H9 (cell line): ENCODE measurements around the gene SETD7. TPM values are rescaled to one million over a fixed set of nuclear protein-coding genes. Genes with fewer than 3 reads are reported as not detected.

Experiments
- DNase-seq: peaks from one replicate; pipeline ENCODE4 v3.0.0-alpha.2; 2017
- H2AFZ ChIP-seq: one replicate; pipeline ENCODE4 v1.6.1; 2013; ENCODE audit warnings: mild to moderate bottlenecking, low read length, control low read depth, moderate library complexity
- H2AK5ac ChIP-seq: 2 replicates; pipeline ENCODE4 v1.6.1; 2013; ENCODE audit warnings: low read length, control low read depth, mixed read lengths; ENCODE audit not compliant: insufficient read length
- H2BK120ac ChIP-seq: one replicate; pipeline ENCODE4 v1.6.1; 2013; ENCODE audit warnings: low read depth, mild to moderate bottlenecking, low read length, control low read depth, inconsistent platforms; ENCODE audit not compliant: poor library complexity, severe bottlenecking
- H2BK12ac ChIP-seq: 2 replicates; pipeline ENCODE4 v1.6.1; 2013; ENCODE audit warnings: low read length, control low read depth, mixed read lengths, low read depth; ENCODE audit not compliant: insufficient read length
- H2BK15ac ChIP-seq: 2 replicates; pipeline ENCODE4 v1.6.1; 2013; ENCODE audit warnings: low read depth, low read length, control low read depth
- H2BK20ac ChIP-seq: one replicate; pipeline ENCODE4 v1.6.1; 2013; ENCODE audit warnings: low read depth, mild to moderate bottlenecking, low read length, control low read depth, inconsistent platforms; ENCODE audit not compliant: poor library complexity, severe bottlenecking
- H2BK5ac ChIP-seq: 2 replicates; pipeline ENCODE4 v1.6.1; 2013; ENCODE audit warnings: low read length, control low read depth, mixed read lengths; ENCODE audit not compliant: insufficient read length
- H3K14ac ChIP-seq: 2 replicates; pipeline ENCODE4 v1.6.1; 2013; ENCODE audit warnings: low read length, control low read depth; ENCODE audit not compliant: insufficient read depth
- H3K18ac ChIP-seq: 2 replicates; pipeline ENCODE4 v1.6.1; 2013; ENCODE audit warnings: low read depth, mild to moderate bottlenecking, mixed read lengths, low read length, control low read depth; ENCODE audit not compliant: insufficient read length
- H3K23ac ChIP-seq: 2 replicates; pipeline ENCODE4 v1.6.1; 2013; ENCODE audit warnings: low read length, control low read depth, mixed read lengths, low read depth; ENCODE audit not compliant: insufficient read length
- H3K23me2 ChIP-seq: 2 replicates; pipeline ENCODE4 v1.6.1; 2013; ENCODE audit warnings: low read depth, mild to moderate bottlenecking, mixed read lengths, low read length, control low read depth; ENCODE audit not compliant: insufficient read length, poor library complexity, severe bottlenecking
- H3K27ac ChIP-seq: 2 replicates; pipeline ENCODE4 v1.5.1; 2013; ENCODE audit warnings: low read length, control low read depth, mixed read lengths, low read depth; ENCODE audit not compliant: insufficient read length
- H3K27me3 ChIP-seq: 2 replicates; pipeline ENCODE4 v1.6.1; 2013; ENCODE audit warnings: low read length, control low read depth, inconsistent platforms; ENCODE audit not compliant: insufficient read depth
- H3K4ac ChIP-seq: 2 replicates; pipeline ENCODE4 v1.6.1; 2013; ENCODE audit warnings: low read depth, mild to moderate bottlenecking, control low read depth, inconsistent platforms, low read length, moderate library complexity
- H3K4me1 ChIP-seq: 2 replicates; pipeline ENCODE4 v1.6.1; 2013; ENCODE audit warnings: low read length, control low read depth, inconsistent platforms; ENCODE audit not compliant: insufficient read depth
- H3K4me2 ChIP-seq: 2 replicates; pipeline ENCODE4 v1.6.1; 2013; ENCODE audit warnings: low read length, control low read depth, mixed read lengths; ENCODE audit not compliant: insufficient read length, insufficient read depth
- H3K56ac ChIP-seq: 2 replicates; pipeline ENCODE4 v1.6.1; 2013; ENCODE audit warnings: low read depth, mild to moderate bottlenecking, mixed read lengths, low read length, control low read depth; ENCODE audit not compliant: insufficient read length
- H3K79me1 ChIP-seq: 2 replicates; pipeline ENCODE4 v1.6.1; 2013; ENCODE audit warnings: low read depth, mild to moderate bottlenecking, moderate library complexity, low read length, control low read depth, inconsistent platforms; ENCODE audit not compliant: insufficient read depth, poor library complexity, severe bottlenecking
- H3K79me2 ChIP-seq: 2 replicates; pipeline ENCODE4 v1.6.1; 2013; ENCODE audit warnings: low read length, control low read depth, inconsistent platforms; ENCODE audit not compliant: insufficient read depth
- H3K9ac ChIP-seq: 2 replicates; pipeline ENCODE4 v1.6.1; 2013; ENCODE audit warnings: low read length, control low read depth, mixed read lengths; ENCODE audit not compliant: insufficient read length; ENCODE audit errors: extremely low read depth
- H3K9me3 ChIP-seq: one replicate; pipeline ENCODE4 v1.6.1; 2013; ENCODE audit warnings: low read depth, low read length, inconsistent platforms; ENCODE audit not compliant: control insufficient read depth
- H3T11ph ChIP-seq: one replicate; pipeline ENCODE4 v1.6.1; 2013; ENCODE audit warnings: mild to moderate bottlenecking, low read length, control low read depth, inconsistent platforms
- H4K20me1 ChIP-seq: one replicate; pipeline ENCODE4 v1.6.1; 2013; ENCODE audit not compliant: control insufficient read depth, insufficient read length, insufficient read depth
- H4K5ac ChIP-seq: 2 replicates; pipeline ENCODE4 v1.6.1; 2013; ENCODE audit warnings: low read depth, mild to moderate bottlenecking, mixed read lengths, low read length, control low read depth; ENCODE audit not compliant: insufficient read length
- H4K8ac ChIP-seq: replicated peaks from 2 replicates; pipeline ENCODE4 v1.6.1; 2013; ENCODE audit warnings: low read length, control low read depth, mixed read lengths, low read depth; ENCODE audit not compliant: insufficient read length
- H4K91ac ChIP-seq: 2 replicates; pipeline ENCODE4 v1.6.1; 2013; ENCODE audit warnings: low read depth, mild to moderate bottlenecking, moderate library complexity, mixed read lengths, low read length, control low read depth; ENCODE audit not compliant: insufficient read length
- H3K27ac Mint-ChIP-seq, 3 experiments: 2 replicates in 2 of 3; 3 replicates in 1 of 3; pipeline ENCODE4 v1.8.0; 2020 to 2021; ENCODE audit warnings: mixed read lengths in 3 of 3, mild to moderate bottlenecking in 1 of 3, moderate library complexity in 1 of 3
- H3K27me3 Mint-ChIP-seq: 2 replicates; pipeline ENCODE4 v1.8.0; 2021; ENCODE audit warnings: low read depth, mild to moderate bottlenecking, moderate library complexity, mixed read lengths
- H3K36me3 Mint-ChIP-seq, 3 experiments: 2 replicates in 2 of 3; 3 replicates in 1 of 3; pipeline ENCODE4 v1.8.0; 2020 to 2021; ENCODE audit warnings: low read depth in 3 of 3, mixed read lengths in 3 of 3; ENCODE audit not compliant: insufficient read depth in 1 of 3
- H3K4me1 Mint-ChIP-seq, 2 experiments: 2 replicates each; pipeline ENCODE4 v1.8.0; 2020; ENCODE audit warnings: mixed read lengths in 2 of 2
- H3K4me3 Mint-ChIP-seq, 2 experiments: 2 replicates in 1 of 2; 3 replicates in 1 of 2; pipeline ENCODE4 v1.8.0; 2020 to 2021; ENCODE audit warnings: mild to moderate bottlenecking in 2 of 2, mixed read lengths in 2 of 2, moderate library complexity in 1 of 2
- H3K9me3 Mint-ChIP-seq, 2 experiments: 2 replicates in 1 of 2; 3 replicates in 1 of 2; pipeline ENCODE4 v1.8.0; 2020; ENCODE audit warnings: mild to moderate bottlenecking in 2 of 2, mixed read lengths in 2 of 2, moderate library complexity in 1 of 2
- CTCF ChIP-seq: fragments of 200-600 bp; sonication (generic); conservative IDR thresholded peaks from 3 replicates; pipeline ENCODE4 v1.8.0; 2021; ENCODE audit warnings: antibody characterized with exemption, mild to moderate bottlenecking
- whole genome bisulfite sequencing: extraction: QIAGEN DNeasy Blood & Tissue Kit; methylation state at CpG from one replicate; pipeline ENCODE4 v1.1.7; 2013; ENCODE audit warnings: missing lambda C conversion rate, low lambda C conversion rate, mixed read lengths; ENCODE audit not compliant: insufficient read length; ENCODE audit errors: extremely low coverage; 5-methylcytosine and 5-hydroxymethylcytosine counted together
- total RNA-seq: library from RNA; stranded (reverse); gene quantifications from 2 replicates; pipeline ENCODE4 v1.2.1, GENCODE V29; 2021

SETD7 gene
- total RNA-seq, 1 experiment from 2014 or later, result 1.5 TPM

- peaks cover 0 to 3% of the 10 kb centered on the region in 2 experiments; a peak in 2 of 5 replicates for H3K9me3 Mint-ChIP-seq
- no peak overlapping the region for H3K18ac ChIP-seq
- no CpG with 5 or more reads among the region's 6 CpGs for WGBS
- no peak overlapping the region for H3K9ac ChIP-seq
- H4K91ac ChIP-seq, result no peak overlapping the region
- peaks cover 22 to 28% of the 10 kb centered on the region in 2 experiments for H3K4me1 Mint-ChIP-seq
- no peaks in the 10 kb centered on the region for H4K20me1 ChIP-seq
- H3K23ac ChIP-seq, result no peak overlapping the region
- H3K4me3 Mint-ChIP-seq, result no peak overlapping the region
- no peak overlapping the region for H4K8ac ChIP-seq
- TF ChIP-seq CTCF, result no peak
- no peak overlapping the region for H2BK5ac ChIP-seq
- H3K4ac ChIP-seq, result no peak overlapping the region
- H2BK15ac ChIP-seq, result no peak overlapping the region
- H3K36me3 Mint-ChIP-seq, result no peaks in the 10 kb centered on the region; a peak in 2 of 7 replicates
- H2BK12ac ChIP-seq, result no peak overlapping the region
- no peaks in the 10 kb centered on the region for H3K9me3 ChIP-seq
- peaks cover 5% of the 10 kb centered on the region for H3K4me1 ChIP-seq
- no peak overlapping the region for H3K14ac ChIP-seq
- H3K23me2 ChIP-seq, result peaks cover 19% of the 10 kb centered on the region
- no peak overlapping the region for H2AFZ ChIP-seq
- H3K79me2 ChIP-seq, result no peaks in the 10 kb centered on the region
- H3T11ph ChIP-seq, result no peak overlapping the region
- H3K27me3 ChIP-seq, result peaks cover 25% of the 10 kb centered on the region
- no peak overlapping the region for H2BK120ac ChIP-seq
- no peak overlapping the region for H3K27ac Mint-ChIP-seq
- no peak overlapping the region for H3K4me2 ChIP-seq
- no peaks in the 10 kb centered on the region for H3K79me1 ChIP-seq
- no peak overlapping the region for H3K56ac ChIP-seq
- no peak overlapping the region for H2AK5ac ChIP-seq
- peaks cover 92% of the 10 kb centered on the region for H3K27me3 Mint-ChIP-seq
- H3K27ac ChIP-seq, result no peak overlapping the region
- H2BK20ac ChIP-seq, result no peak overlapping the region
- H4K5ac ChIP-seq, result no peak overlapping the region
- DNase-seq, result peak; percentile 51
Observed at GRCh38 chr4:139559687-139560086, 3.7 kb upstream of the SETD7 start.
